Measurements from ENCODE around the gene TNIP1.

DNA sequence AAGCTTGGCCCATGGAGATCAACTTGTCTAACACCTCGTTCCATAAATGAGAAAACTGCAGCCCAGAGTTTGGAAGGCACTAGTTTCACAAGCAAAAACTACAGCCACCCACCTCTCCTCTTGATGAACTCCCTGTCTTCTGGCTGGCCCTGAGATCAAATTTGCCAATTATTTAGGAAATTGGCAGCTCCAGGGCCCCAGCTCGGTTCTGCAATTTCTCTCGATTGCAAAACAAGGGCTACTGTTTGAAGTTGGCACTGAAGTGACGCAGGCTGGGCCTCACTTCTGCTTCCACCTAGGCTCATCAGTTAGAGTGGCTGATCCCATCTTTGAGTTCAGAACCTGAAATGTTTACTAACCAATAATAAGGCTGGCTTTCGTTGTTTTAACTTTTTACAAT is 64.1 kb downstream of the TNIP1 start:
- TF ChIP-seq, protein P1, sequence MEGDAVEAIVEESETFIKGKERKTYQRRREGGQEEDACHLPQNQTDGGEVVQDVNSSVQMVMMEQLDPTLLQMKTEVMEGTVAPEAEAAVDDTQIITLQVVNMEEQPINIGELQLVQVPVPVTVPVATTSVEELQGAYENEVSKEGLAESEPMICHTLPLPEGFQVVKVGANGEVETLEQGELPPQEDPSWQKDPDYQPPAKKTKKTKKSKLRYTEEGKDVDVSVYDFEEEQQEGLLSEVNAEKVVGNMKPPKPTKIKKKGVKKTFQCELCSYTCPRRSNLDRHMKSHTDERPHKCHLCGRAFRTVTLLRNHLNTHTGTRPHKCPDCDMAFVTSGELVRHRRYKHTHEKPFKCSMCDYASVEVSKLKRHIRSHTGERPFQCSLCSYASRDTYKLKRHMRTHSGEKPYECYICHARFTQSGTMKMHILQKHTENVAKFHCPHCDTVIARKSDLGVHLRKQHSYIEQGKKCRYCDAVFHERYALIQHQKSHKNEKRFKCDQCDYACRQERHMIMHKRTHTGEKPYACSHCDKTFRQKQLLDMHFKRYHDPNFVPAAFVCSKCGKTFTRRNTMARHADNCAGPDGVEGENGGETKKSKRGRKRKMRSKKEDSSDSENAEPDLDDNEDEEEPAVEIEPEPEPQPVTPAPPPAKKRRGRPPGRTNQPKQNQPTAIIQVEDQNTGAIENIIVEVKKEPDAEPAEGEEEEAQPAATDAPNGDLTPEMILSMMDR (IDR thresholded peaks at IDR 0.05), result no peak
- TF ChIP-seq POLR2A (IDR thresholded peaks at IDR 0.05), result no peak
- no peak for TF ChIP-seq EP300 (IDR thresholded peaks at IDR 0.05)

All from sigmoid colon (tissue), 4 donors.